CD14-positive monocyte (primary cell): ENCODE measurements around the gene FIBIN. TPM values are rescaled to one million over a fixed set of nuclear protein-coding genes. Genes with fewer than 3 reads are reported as not detected.

Experiments
- DNase-seq, 3 donors: peaks; one replicate each; pipeline ENCODE4 v3.0.0-alpha.2; 2011 to 2022
- H2AFZ ChIP-seq: 2 replicates; pipeline ENCODE4 v1.6.0; 2012; ENCODE audit warnings: mild to moderate bottlenecking, low read depth, low read length, inconsistent platforms; ENCODE audit not compliant: insufficient read depth, poor library complexity, severe bottlenecking
- H3K27ac ChIP-seq, 2 donors: 1 replicate in 1 of 2; 2 replicates in 1 of 2; pipeline ENCODE4 v1.5.1; 2012 to 2013; ENCODE audit warnings: low read length in 2 of 2, control low read depth in 1 of 2, inconsistent platforms in 1 of 2, low read depth in 1 of 2, mild to moderate bottlenecking in 1 of 2
- H3K27me3 ChIP-seq, 2 donors: one replicate each; pipeline versions ENCODE4 v1.6.0 to v1.6.1; 2011 to 2013; ENCODE audit warnings: low read length in 2 of 2; ENCODE audit not compliant: control insufficient read depth in 2 of 2, insufficient read depth in 2 of 2
- H3K36me3 ChIP-seq, 2 donors: replicated peaks in 1 of 2; 1 replicate in 1 of 2; 2 replicates in 1 of 2; pipeline versions ENCODE4 v1.5.1 to v1.6.1; 2012 to 2013; ENCODE audit warnings: low read length in 2 of 2, control low read depth in 1 of 2, inconsistent platforms in 1 of 2, mild to moderate bottlenecking in 1 of 2; ENCODE audit not compliant: insufficient read depth in 2 of 2, control insufficient read depth in 1 of 2
- H3K4me1 ChIP-seq, 2 donors: 1 replicate in 1 of 2; 2 replicates in 1 of 2; pipeline versions ENCODE4 v1.5.1 to v1.6.1; 2012 to 2013; ENCODE audit warnings: low read length in 2 of 2, control low read depth in 1 of 2, inconsistent platforms in 1 of 2, mild to moderate bottlenecking in 1 of 2, moderate library complexity in 1 of 2; ENCODE audit not compliant: insufficient read depth in 2 of 2, control insufficient read depth in 1 of 2
- H3K4me2 ChIP-seq: replicated peaks from 2 replicates; pipeline ENCODE3; 2012; ENCODE audit warnings: low read length, moderate library complexity, mild to moderate bottlenecking; ENCODE audit not compliant: poor library complexity, severe bottlenecking; ENCODE audit errors: extremely low read depth
- H3K4me3 ChIP-seq, 3 experiments: fragments of 200-600 bp in 1 of 3; sonication (generic) in 1 of 3; replicated peaks in 1 of 3; 1 replicate in 2 of 3; 2 replicates in 1 of 3; pipeline ENCODE4 v1.5.1; 2011 to 2013; ENCODE audit warnings: low read length in 3 of 3, mild to moderate bottlenecking in 3 of 3, control low read depth in 2 of 3, low read depth in 2 of 3, inconsistent platforms in 1 of 3, moderate library complexity in 1 of 3
- H3K79me2 ChIP-seq: 2 replicates; pipeline ENCODE4 v1.6.0; 2012; ENCODE audit warnings: mild to moderate bottlenecking, control low read depth, inconsistent platforms, low read length, moderate library complexity; ENCODE audit not compliant: insufficient read depth
- H3K9ac ChIP-seq: 2 replicates; pipeline ENCODE4 v1.6.0; 2017; ENCODE audit warnings: low read length, mild to moderate bottlenecking; ENCODE audit not compliant: insufficient read depth, poor library complexity, severe bottlenecking
- H3K9me3 ChIP-seq, 2 donors: replicated peaks in 1 of 2; 1 replicate in 1 of 2; 2 replicates in 1 of 2; pipeline versions ENCODE4 v1.5.1 to v1.6.1; 2012 to 2013; ENCODE audit warnings: low read length in 2 of 2, control low read depth in 1 of 2; ENCODE audit not compliant: control insufficient read depth in 1 of 2, insufficient read depth in 1 of 2
- H4K20me1 ChIP-seq: 2 replicates; pipeline ENCODE4 v1.6.0; 2012; ENCODE audit warnings: mild to moderate bottlenecking, low read length, control low read depth, moderate library complexity; ENCODE audit not compliant: insufficient read depth
- H3K27ac Mint-ChIP-seq, 7 donors: one replicate each; pipeline ENCODE4 v1.8.0; 2020; ENCODE audit warnings: mild to moderate bottlenecking in 7 of 7, mixed read lengths in 7 of 7, moderate library complexity in 6 of 7, inconsistent platforms in 2 of 7
- H3K27me3 Mint-ChIP-seq, 3 donors: one replicate each; pipeline ENCODE4 v1.8.0; 2021 to 2022; ENCODE audit warnings: low read depth in 3 of 3, mild to moderate bottlenecking in 3 of 3, mixed read lengths in 3 of 3, moderate library complexity in 3 of 3, inconsistent platforms in 1 of 3
- H3K36me3 Mint-ChIP-seq, 2 donors: one replicate each; pipeline ENCODE4 v1.8.0; 2020; ENCODE audit warnings: mixed read lengths in 2 of 2, inconsistent platforms in 1 of 2, mild to moderate bottlenecking in 1 of 2
- H3K4me1 Mint-ChIP-seq: one replicate; pipeline ENCODE4 v1.8.0; 2020; ENCODE audit warnings: mild to moderate bottlenecking, mixed read lengths
- H3K4me3 Mint-ChIP-seq, 2 donors: one replicate each; pipeline ENCODE4 v1.8.0; 2020; ENCODE audit warnings: mild to moderate bottlenecking in 2 of 2, mixed read lengths in 2 of 2, moderate library complexity in 1 of 2
- H3K9me3 Mint-ChIP-seq, 7 donors: one replicate each; pipeline ENCODE4 v1.8.0; 2020 to 2022; ENCODE audit warnings: mixed read lengths in 7 of 7, mild to moderate bottlenecking in 6 of 7, moderate library complexity in 6 of 7, inconsistent platforms in 2 of 7
- WGBS: methylation state at CpG from one replicate; pipeline ENCODE4 v1.1.5; 2013; ENCODE audit warnings: missing lambda C conversion rate; ENCODE audit not compliant: insufficient coverage; 5-methylcytosine and 5-hydroxymethylcytosine counted together
- intact Hi-C, 2 donors: fragments of 100-400 bp; cut with micrococcal nuclease; formaldehyde crosslinking; loops; one replicate each; pipeline versions ENCODE4 v1.15.0 to v1.15.1; 2023
- polyA plus RNA-seq, 3 donors: library from polyadenylated mRNA; depleted of rRNA in 1 of 3; unstranded in 2 of 3; stranded (reverse) in 1 of 3; fragments of 300-500 nt in 2 of 3; fragments of >200 nt in 1 of 3; fragmentation: Illumina TruSeq in 2 of 3; gene quantifications; 1 replicate in 2 of 3; 2 replicates in 1 of 3; pipeline ENCODE4 v1.2.3, GENCODE V29; 2012 to 2021
- TF ChIP-seq, protein P1 (sequence below): fragments of 200-600 bp; IDR thresholded peaks from one replicate; pipeline ENCODE4 v1.8.0; 2022; ENCODE audit warnings: antibody characterized with exemption, mild to moderate bottlenecking

Gene FIBIN
- polyA plus RNA-seq, 3 donors = not detected

DNA sequence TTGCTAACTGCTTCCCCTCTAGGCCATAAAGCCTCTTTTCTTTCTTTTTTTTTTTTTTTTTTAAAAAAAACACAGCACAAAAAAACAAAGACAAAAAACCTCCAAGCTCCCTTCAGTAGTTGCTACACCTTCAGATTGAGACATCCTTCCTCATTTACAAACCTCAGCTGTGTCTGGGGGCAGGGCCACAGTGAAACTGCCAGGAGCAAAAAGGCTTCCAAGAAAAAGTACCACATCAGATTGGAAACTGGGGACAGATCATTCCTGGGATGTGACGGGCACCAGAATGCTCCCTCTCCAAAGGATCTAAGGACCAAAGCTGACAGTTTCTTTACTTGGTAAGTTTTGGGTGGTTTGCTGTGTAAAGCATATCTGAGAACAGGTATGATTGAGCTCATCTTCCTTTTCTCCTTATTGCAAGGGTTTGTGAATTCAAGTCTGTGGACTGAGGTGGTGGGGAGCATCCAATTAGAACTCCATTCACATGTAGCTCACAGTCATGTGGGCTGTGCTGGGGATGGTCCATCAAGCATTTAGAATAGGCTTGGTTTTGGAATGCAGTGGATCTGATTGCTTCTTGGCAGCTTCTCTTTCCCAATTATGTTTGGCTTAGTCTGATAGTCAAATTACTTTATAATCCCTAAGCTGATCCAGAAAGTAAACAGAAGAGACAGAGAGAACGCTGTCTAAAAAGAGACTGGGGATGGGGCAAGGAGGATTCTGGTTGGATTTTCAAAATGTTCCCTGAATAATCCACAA is 47.4 kb downstream of the FIBIN start:
- Mint-ChIP-seq H3K4me1 (no peaks in the 10 kb centered on the region), H3K27me3 (peaks cover 0 to 1% (median 0%) of the 10 kb centered on the region in 3 donors), H3K9me3 (peaks cover 0 to 11% (median 10%) of the 10 kb centered on the region in 7 donors), H3K4me3 (no peak overlapping the region), H3K27ac (no peak overlapping the region), H3K36me3 (no peaks in the 10 kb centered on the region)
- H3K4me1 ChIP-seq = no peaks in the 10 kb centered on the region
- no peak overlapping the region for H3K27ac ChIP-seq
- WGBS = no CpG with 5 or more reads among the region's 2 CpGs
- no peak overlapping the region for H3K4me3 ChIP-seq
- no peaks in the 10 kb centered on the region for H4K20me1 ChIP-seq
- intact Hi-C loops = no loop called here
- H2AFZ ChIP-seq = no peak overlapping the region
- H3K36me3 ChIP-seq = no peaks in the 10 kb centered on the region
- no peaks in the 10 kb centered on the region for H3K79me2 ChIP-seq
- no peak overlapping the region for H3K9ac ChIP-seq
- H3K9me3 ChIP-seq = peaks cover 3 to 5% of the 10 kb centered on the region in 2 donors
- H3K27me3 ChIP-seq = no peaks in the 10 kb centered on the region
- no peak overlapping the region for H3K4me2 ChIP-seq
- TF ChIP-seq, protein P1, sequence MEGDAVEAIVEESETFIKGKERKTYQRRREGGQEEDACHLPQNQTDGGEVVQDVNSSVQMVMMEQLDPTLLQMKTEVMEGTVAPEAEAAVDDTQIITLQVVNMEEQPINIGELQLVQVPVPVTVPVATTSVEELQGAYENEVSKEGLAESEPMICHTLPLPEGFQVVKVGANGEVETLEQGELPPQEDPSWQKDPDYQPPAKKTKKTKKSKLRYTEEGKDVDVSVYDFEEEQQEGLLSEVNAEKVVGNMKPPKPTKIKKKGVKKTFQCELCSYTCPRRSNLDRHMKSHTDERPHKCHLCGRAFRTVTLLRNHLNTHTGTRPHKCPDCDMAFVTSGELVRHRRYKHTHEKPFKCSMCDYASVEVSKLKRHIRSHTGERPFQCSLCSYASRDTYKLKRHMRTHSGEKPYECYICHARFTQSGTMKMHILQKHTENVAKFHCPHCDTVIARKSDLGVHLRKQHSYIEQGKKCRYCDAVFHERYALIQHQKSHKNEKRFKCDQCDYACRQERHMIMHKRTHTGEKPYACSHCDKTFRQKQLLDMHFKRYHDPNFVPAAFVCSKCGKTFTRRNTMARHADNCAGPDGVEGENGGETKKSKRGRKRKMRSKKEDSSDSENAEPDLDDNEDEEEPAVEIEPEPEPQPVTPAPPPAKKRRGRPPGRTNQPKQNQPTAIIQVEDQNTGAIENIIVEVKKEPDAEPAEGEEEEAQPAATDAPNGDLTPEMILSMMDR = no peak
- no peak for DNase-seq

Other genes with a start within 250 kb of the FIBIN start
- not detected for gene BBOX1, start 46.7 kb downstream of the FIBIN start, polyA plus RNA-seq